Caco-2 (cell line): ENCODE results near the gene NELL2. TPM values are rescaled to one million over a fixed set of nuclear protein-coding genes. Genes with fewer than 3 reads are reported as not detected.

ENCODE experiments used
- BruUV-seq: library from RNA; stranded (reverse); fragments of 400-500 nt; replicated peaks from 2 replicates; lab custom pipeline; 2021; lab: Mats Ljungman, UMichigan
- CTCF ChIA-PET: fragments of 300-600 bp; sonication (Branson Sonifier 250); formaldehyde crosslinking; loops from one replicate; lab custom pipeline; 2022; ENCODE audit warnings: antibody characterized with exemption; lab: Charles Lee
- POLR2A ChIA-PET: fragments of 300-600 bp; sonication (Branson Sonifier 250); formaldehyde crosslinking; loops from one replicate; lab custom pipeline; 2022; ENCODE audit warnings: antibody characterized with exemption; lab: Charles Lee
- DNase-seq, 2 experiments: peaks; one replicate each; pipeline versions ENCODE4 v3.0.0 to v3.0.0-alpha.2; 2020 to 2022
- H3K27me3 ChIP-seq: replicated peaks from 2 replicates; pipeline ENCODE4 v1.6.0; 2011; ENCODE audit warnings: low read length; ENCODE audit not compliant: control insufficient read depth, insufficient read depth
- H3K36me3 ChIP-seq: 2 replicates; pipeline ENCODE4 v1.5.1; 2011; ENCODE audit warnings: low read length; ENCODE audit not compliant: control insufficient read depth, insufficient read depth
- H3K4me1 ChIP-seq: fragments of 250-450 bp; sonication (Bioruptor Pico); 2 replicates; pipeline ENCODE4 v1.5.1; 2020; ENCODE audit warnings: mild to moderate bottlenecking
- H3K4me3 ChIP-seq: 2 replicates; pipeline ENCODE4 v1.5.1; 2011; ENCODE audit warnings: low read depth, mild to moderate bottlenecking, control low read depth, low read length
- H3K9me3 ChIP-seq: fragments of 250-450 bp; sonication (Bioruptor Pico); 2 replicates; pipeline ENCODE4 v1.5.1; 2020; ENCODE audit warnings: mild to moderate bottlenecking, moderate library complexity
- H3K27ac Mint-ChIP-seq: one replicate; pipeline ENCODE4 v1.8.0; 2022; ENCODE audit warnings: mixed read lengths; ENCODE audit not compliant: unreplicated experiment
- H3K27me3 Mint-ChIP-seq: one replicate; pipeline ENCODE4 v1.8.0; 2022; ENCODE audit warnings: mixed read lengths; ENCODE audit not compliant: insufficient read depth, unreplicated experiment
- H3K36me3 Mint-ChIP-seq: one replicate; pipeline ENCODE4 v1.8.0; 2022; ENCODE audit warnings: mild to moderate bottlenecking, mixed read lengths; ENCODE audit not compliant: insufficient read depth, unreplicated experiment
- H3K4me1 Mint-ChIP-seq: one replicate; pipeline ENCODE4 v1.8.0; 2022; ENCODE audit warnings: low read depth, mixed read lengths; ENCODE audit not compliant: unreplicated experiment
- H3K4me3 Mint-ChIP-seq: one replicate; pipeline ENCODE4 v1.8.0; 2022; ENCODE audit warnings: mild to moderate bottlenecking, moderate library complexity, mixed read lengths; ENCODE audit not compliant: unreplicated experiment
- H3K9me3 Mint-ChIP-seq: one replicate; pipeline ENCODE4 v1.8.0; 2022; ENCODE audit warnings: mixed read lengths; ENCODE audit not compliant: unreplicated experiment
- CTCF ChIP-seq, 2 experiments: fragments of 200-600 bp in 1 of 2; IDR thresholded peaks; 1 replicate in 1 of 2; 2 replicates in 1 of 2; pipeline versions ENCODE4 v1.5.1 to v1.8.0; 2011 to 2022; ENCODE audit warnings: antibody characterized with exemption in 1 of 2, control low read depth in 1 of 2, inconsistent platforms in 1 of 2, low read depth in 1 of 2, low read length in 1 of 2, mild to moderate bottlenecking in 1 of 2, moderate library complexity in 1 of 2; ENCODE audit not compliant: insufficient read depth in 1 of 2, severe bottlenecking in 1 of 2, unreplicated experiment in 1 of 2
- intact Hi-C: fragments of 100-400 bp; cut with micrococcal nuclease; formaldehyde crosslinking; loops from one replicate; pipeline ENCODE4 v1.10.0; 2022; ENCODE audit not compliant: unreplicated experiment
- total RNA-seq: library from RNA; stranded (reverse); gene quantifications from 2 replicates; pipeline ENCODE4 v1.2.3, GENCODE V29; 2022

NELL2 gene
- total RNA-seq, 1 experiment from 2014 or later = 0.70 TPM

- Histone ChIP-seq H3K9me3 (no peaks in the 10 kb centered on the region), H3K36me3 (no peaks in the 10 kb centered on the region), H3K4me3 (no peak overlapping the region), H3K27me3 (no peaks in the 10 kb centered on the region), H3K4me1 (no peaks in the 10 kb centered on the region)
- Mint-ChIP-seq H3K27me3 (no peaks in the 10 kb centered on the region), H3K4me1 (no peaks in the 10 kb centered on the region), H3K36me3 (no peaks in the 10 kb centered on the region), H3K4me3 (no peak overlapping the region), H3K9me3 (no peaks in the 10 kb centered on the region), H3K27ac (no peak overlapping the region)
- POLR2A ChIA-PET = no interaction called here
- no peak for TF ChIP-seq CTCF (IDR thresholded peaks at IDR 0.05; ENCODE audit: insufficient read depth in 1 of 2, low read depth in 1 of 2, low read length in 1 of 2, severe bottlenecking in 1 of 2, unreplicated experiment in 1 of 2)
- BruUV-seq = no TSS peak
- CTCF ChIA-PET = no interaction called here
- intact Hi-C loops = no loop called here
- DNase-seq = no peak
These were observed 138.1 kb downstream of the NELL2 start for GRCh38 chr12:44738051-44738450.

- Histone ChIP-seq H3K4me3 (no peak overlapping the region), H3K36me3 (no peaks in the 10 kb centered on the region), H3K4me1 (no peaks in the 10 kb centered on the region), H3K27me3 (no peaks in the 10 kb centered on the region), H3K9me3 (0 out of 2 replicates have a peak, but pooled peaks cover 10% of the 10 kb centered on the region)
- no peaks in the 10 kb centered on the region for H3K36me3 Mint-ChIP-seq
- no peaks in the 10 kb centered on the region for H3K27me3 Mint-ChIP-seq
- ChIA-PET POLR2A (no interaction called here), CTCF (no interaction called here)
- DNase-seq = no peak
- intact Hi-C loops = no loop called here
- BruUV-seq = no TSS peak
- H3K4me1 Mint-ChIP-seq = no peaks in the 10 kb centered on the region
- no peak for TF ChIP-seq CTCF (IDR thresholded peaks at IDR 0.05; ENCODE audit: insufficient read depth in 1 of 2, low read depth in 1 of 2, low read length in 1 of 2, severe bottlenecking in 1 of 2, unreplicated experiment in 1 of 2)
- H3K9me3 Mint-ChIP-seq = peaks cover 40% of the 10 kb centered on the region
- H3K4me3 Mint-ChIP-seq = no peak overlapping the region
- H3K27ac Mint-ChIP-seq = no peak overlapping the region
These were observed 147.5 kb downstream of the NELL2 start for GRCh38 chr12:44728566-44728965.

GRCh38 chr12:44720265-44720664 is 155.8 kb downstream of the NELL2 start:
- Mint-ChIP-seq H3K4me1 (no peaks in the 10 kb centered on the region), H3K27ac (no peak overlapping the region), H3K36me3 (no peaks in the 10 kb centered on the region), H3K9me3 (no peaks in the 10 kb centered on the region), H3K4me3 (no peak overlapping the region), H3K27me3 (peaks cover 6% of the 10 kb centered on the region)
- ChIA-PET POLR2A (no interaction called here), CTCF (no interaction called here)
- BruUV-seq = no TSS peak
- no peaks in the 10 kb centered on the region for H3K9me3 ChIP-seq
- intact Hi-C loops = no loop called here
- no peak for TF ChIP-seq CTCF (IDR thresholded peaks at IDR 0.05; ENCODE audit: insufficient read depth in 1 of 2, low read depth in 1 of 2, low read length in 1 of 2, severe bottlenecking in 1 of 2, unreplicated experiment in 1 of 2)
- H3K27me3 ChIP-seq = no peaks in the 10 kb centered on the region
- H3K4me1 ChIP-seq = no peaks in the 10 kb centered on the region
- no peak for DNase-seq
- H3K36me3 ChIP-seq = no peaks in the 10 kb centered on the region
- H3K4me3 ChIP-seq = no peak overlapping the region
